DND-41 (cell line): ENCODE measurements around the gene EXTL2.
A peak's percentile ranks its signal among the peaks of the same experiment; 100 is the strongest.
"Not testable (repeated sequence)": the region's sequence is repeated elsewhere in the genome, so short reads cannot be mapped to it uniquely, and the experiment has no call there.

ENCODE experiments used
- ATAC-seq: fragments of 200-7000 bp; cut with Tn5 transposase; 3 replicates; pipeline ENCODE4 v1.9.1; 2021; ENCODE audit warnings: low read depth; ENCODE audit not compliant: insufficient read depth
- DNase-seq: peaks from one replicate; pipeline ENCODE4 v3.0.0-alpha.2; 2020
- H2AFZ ChIP-seq: 2 replicates; pipeline ENCODE4 v1.6.0; 2012; ENCODE audit warnings: low read depth, low read length
- H3K27ac ChIP-seq: 2 replicates; pipeline ENCODE4 v1.5.1; 2012; ENCODE audit warnings: low read length, inconsistent platforms
- H3K27me3 ChIP-seq: fragments of 200-600 bp; sonication (generic); 2 replicates; pipeline ENCODE4 v1.6.0; 2012; ENCODE audit warnings: low read length, mild to moderate bottlenecking, inconsistent platforms; ENCODE audit not compliant: insufficient read depth, poor library complexity
- H3K36me3 ChIP-seq: 2 replicates; pipeline ENCODE4 v1.5.1; 2012; ENCODE audit warnings: low read length, inconsistent platforms; ENCODE audit not compliant: insufficient read depth
- H3K4me1 ChIP-seq: 2 replicates; pipeline ENCODE4 v1.5.1; 2012; ENCODE audit warnings: mild to moderate bottlenecking, low read length; ENCODE audit not compliant: insufficient read depth
- H3K4me2 ChIP-seq: 2 replicates; pipeline ENCODE4 v1.6.0; 2012; ENCODE audit warnings: mild to moderate bottlenecking, moderate library complexity, low read length, inconsistent platforms; ENCODE audit not compliant: insufficient read depth
- H3K4me3 ChIP-seq, 2 experiments: fragments of 200-600 bp in 1 of 2; shearing (Covaris generic) in 1 of 2; 2 replicates each; pipeline ENCODE4 v1.5.1; 2012 to 2016; ENCODE audit warnings: inconsistent platforms in 2 of 2, low read length in 2 of 2, mild to moderate bottlenecking in 2 of 2, low read depth in 1 of 2, moderate library complexity in 1 of 2
- H3K79me2 ChIP-seq: 2 replicates; pipeline ENCODE4 v1.6.0; 2012; ENCODE audit warnings: low read length, inconsistent platforms; ENCODE audit not compliant: insufficient read depth
- H3K9ac ChIP-seq: 2 replicates; pipeline ENCODE4 v1.6.0; 2012; ENCODE audit warnings: low read depth, mild to moderate bottlenecking, inconsistent platforms, low read length, moderate library complexity
- H3K9me3 ChIP-seq: 2 replicates; pipeline ENCODE4 v1.5.1; 2012; ENCODE audit warnings: low read length, moderate library complexity, mild to moderate bottlenecking, inconsistent platforms; ENCODE audit not compliant: insufficient read depth, severe bottlenecking
- H4K20me1 ChIP-seq: 2 replicates; pipeline ENCODE4 v1.6.0; 2012; ENCODE audit warnings: low read length; ENCODE audit not compliant: insufficient read depth
- CTCF ChIP-seq: IDR thresholded peaks from 2 replicates; pipeline ENCODE4 v1.5.1; 2012; ENCODE audit warnings: borderline replicate concordance, low read length, moderate library complexity, mild to moderate bottlenecking; ENCODE audit not compliant: poor library complexity, severe bottlenecking; ENCODE audit errors: extremely low read depth
- EZH2 ChIP-seq: IDR thresholded peaks from 3 replicates; pipeline ENCODE4 v1.6.1; 2012; ENCODE audit warnings: borderline replicate concordance, low read depth, mild to moderate bottlenecking, moderate library complexity, low read length, inconsistent platforms; ENCODE audit not compliant: severe bottlenecking

EXTL2 gene

GRCh38 chr1:100893718-100894117 lies 924 bp downstream of the EXTL2 start:
- no peaks in the 10 kb centered on the region for H3K27me3 ChIP-seq
- peaks cover 75% of the 10 kb centered on the region for H3K79me2 ChIP-seq
- peak overlapping the region; percentile 84 for H3K9ac ChIP-seq
- H3K4me3 ChIP-seq: peak overlapping the region; percentile 66 to 88
- H3K36me3 ChIP-seq: peaks cover 35% of the 10 kb centered on the region
- H3K4me2 ChIP-seq: peak overlapping the region; percentile 68
- H3K4me1 ChIP-seq: peaks cover 42% of the 10 kb centered on the region
- TF ChIP-seq EZH2: no peak
- TF ChIP-seq CTCF: no peak
- peaks cover 7% of the 10 kb centered on the region; the same call in 1 of the 2 replicates for H4K20me1 ChIP-seq
- H3K27ac ChIP-seq: peak overlapping the region; percentile 92
- DNase-seq (no peak), ATAC-seq (no peak)
- H3K9me3 ChIP-seq: peaks cover 26% of the 10 kb centered on the region
- H2AFZ ChIP-seq: no peak overlapping the region; the same call in 1 of the 2 replicates

- Histone ChIP-seq H4K20me1 (peaks cover 7% of the 10 kb centered on the region; the same call in 1 of the 2 replicates), H3K9ac (0 out of 2 replicates have a peak overlapping the region, but pooled peaks have one; percentile 84), H3K9me3 (peaks cover 31% of the 10 kb centered on the region), H3K36me3 (peaks cover 28% of the 10 kb centered on the region), H3K4me3 (peak overlapping the region in 1 of 2 experiments; percentile 66; a peak in 1 of 4 replicates), H3K4me2 (peak overlapping the region; percentile 68), H3K4me1 (peaks cover 30% of the 10 kb centered on the region), H3K79me2 (peaks cover 63% of the 10 kb centered on the region), H3K27ac (no peak overlapping the region), H3K27me3 (no peaks in the 10 kb centered on the region), H2AFZ (no peak overlapping the region)
- ATAC-seq: no peak
- no peak for DNase-seq
- TF ChIP-seq CTCF (no peak), EZH2 (no peak)
These were observed 2.1 kb downstream of the EXTL2 start for GRCh38 chr1:100892554-100892953.

GRCh38 chr1:100891380-100891779 lies 3.3 kb downstream of the EXTL2 start:
- Histone ChIP-seq H4K20me1 (no peaks in the 10 kb centered on the region), H3K4me3 (no peak overlapping the region), H3K27ac (no peak overlapping the region), H2AFZ (no peak overlapping the region), H3K36me3 (peaks cover 28% of the 10 kb centered on the region), H3K27me3 (no peaks in the 10 kb centered on the region), H3K4me2 (no peak overlapping the region), H3K4me1 (peaks cover 21% of the 10 kb centered on the region), H3K79me2 (peaks cover 51% of the 10 kb centered on the region), H3K9ac (no peak overlapping the region), H3K9me3 (peaks cover 31% of the 10 kb centered on the region)
- TF ChIP-seq CTCF: no peak
- TF ChIP-seq EZH2: no peak
- ATAC-seq (no peak), DNase-seq (no peak)

- H3K36me3 ChIP-seq: peaks cover 28% of the 10 kb centered on the region
- ATAC-seq, H3K27me3 ChIP-seq, H3K9ac ChIP-seq, H3K27ac ChIP-seq, H2AFZ ChIP-seq, H3K4me2 ChIP-seq, H4K20me1 ChIP-seq, H3K4me3 ChIP-seq: not testable (repeated sequence)
- peaks cover 31% of the 10 kb centered on the region for H3K9me3 ChIP-seq
- H3K4me1 ChIP-seq: peaks cover 21% of the 10 kb centered on the region
- H3K79me2 ChIP-seq: peaks cover 40% of the 10 kb centered on the region
- peak; percentile 18 for DNase-seq
These were observed 4.7 kb downstream of the EXTL2 start for GRCh38 chr1:100889869-100890482.

- Histone ChIP-seq H3K9me3 (peaks cover 31% of the 10 kb centered on the region), H3K36me3 (peaks cover 28% of the 10 kb centered on the region), H3K4me1 (peaks cover 21% of the 10 kb centered on the region), H3K79me2 (peaks cover 35% of the 10 kb centered on the region)
- not testable (repeated sequence) for H4K20me1 ChIP-seq, H3K4me3 ChIP-seq, H3K27me3 ChIP-seq, ATAC-seq, H2AFZ ChIP-seq, H3K9ac ChIP-seq, H3K4me2 ChIP-seq, DNase-seq, H3K27ac ChIP-seq
These were observed 5.6 kb downstream of the EXTL2 start for GRCh38 chr1:100889007-100889406.
